ENCODE results near the gene STAB1. TPM values are rescaled to one million over a fixed set of nuclear protein-coding genes. Genes with fewer than 3 reads are reported as not detected.
A peak's percentile ranks its signal among the peaks of the same experiment; 100 is the strongest.

STAB1 gene
- total and polyA plus RNA-seq, 2 of the 13 experiments (the other 11 are each of a cell fraction or from before 2014, with no cell fraction given): 0.09 to 0.34 TPM

- TF ChIP-seq UBTF (CRISPR knock-in tag; IDR thresholded peaks at IDR 0.05) (no peak; the same call in 1 of the 2 replicates), HDAC2 (CRISPR knock-in tag; IDR thresholded peaks at IDR 0.05) (0 out of 2 replicates have a peak, but pooled peaks have one; percentile 59), CENPT (CRISPR knock-in tag; IDR thresholded peaks at IDR 0.05; ENCODE audit: low read depth) (no peak), PRPF4 (IDR thresholded peaks at IDR 0.05; ENCODE audit: low read depth, low read length, poor library complexity, severe bottlenecking) (no peak), ZFP1 (CRISPR knock-in tag; IDR thresholded peaks at IDR 0.05) (no peak), ARID3A (IDR thresholded peaks at IDR 0.05; ENCODE audit: low read depth, low read length) (no peak), FOSL1 (CRISPR knock-in tag; IDR thresholded peaks at IDR 0.05; ENCODE audit: borderline replicate concordance) (no peak), RXRB (CRISPR knock-in tag; IDR thresholded peaks at IDR 0.05; ENCODE audit: borderline replicate concordance) (peak; percentile 46; the same call in 1 of the 2 replicates), ZNF547 (CRISPR knock-in tag; IDR thresholded peaks at IDR 0.05) (peak; percentile 64; the same call in 1 of the 2 replicates), FOSL2 (CRISPR knock-in tag; IDR thresholded peaks at IDR 0.05) (peak; percentile 34), ZNF768 (CRISPR knock-in tag; IDR thresholded peaks at IDR 0.05) (no peak; the same call in 1 of the 2 replicates), ZNF749 (CRISPR knock-in tag; IDR thresholded peaks at IDR 0.05; ENCODE audit: borderline replicate concordance) (no peak), ZNF225 (CRISPR knock-in tag; IDR thresholded peaks at IDR 0.05) (peak; percentile 63; the same call in 1 of the 2 replicates), SKI (IDR thresholded peaks at IDR 0.05; ENCODE audit: partially characterized antibody) (no peak), ZSCAN20 (CRISPR knock-in tag; IDR thresholded peaks at IDR 0.05; ENCODE audit: borderline replicate concordance) (no peak), ZNF451 (CRISPR knock-in tag; IDR thresholded peaks at IDR 0.05) (no peak; the same call in 1 of the 2 replicates), ZNF83 (CRISPR knock-in tag; IDR thresholded peaks at IDR 0.05; ENCODE audit: borderline replicate concordance) (no peak), ZNF263 (CRISPR knock-in tag; IDR thresholded peaks at IDR 0.05) (no peak), ZNF776 (CRISPR knock-in tag; IDR thresholded peaks at IDR 0.05) (0 out of 2 replicates have a peak, but pooled peaks have one; percentile 19), ZNF446 (CRISPR knock-in tag; IDR thresholded peaks at IDR 0.05) (no peak), SIX4 (CRISPR knock-in tag; IDR thresholded peaks at IDR 0.05) (no peak), MXD1 (CRISPR knock-in tag; IDR thresholded peaks at IDR 0.05) (peak; percentile 68), GABPB1 (CRISPR knock-in tag; IDR thresholded peaks at IDR 0.05) (peak; percentile 82), ARNTL (CRISPR knock-in tag; IDR thresholded peaks at IDR 0.05) (peak; percentile 84), ZNF766 (CRISPR knock-in tag; IDR thresholded peaks at IDR 0.05; ENCODE audit: borderline replicate concordance) (no peak), ZNF816 (CRISPR knock-in tag; IDR thresholded peaks at IDR 0.05; ENCODE audit: borderline replicate concordance) (no peak), SNAI1 (CRISPR knock-in tag; IDR thresholded peaks at IDR 0.05; ENCODE audit: borderline replicate concordance) (no peak; the same call in 1 of the 2 replicates)
These were observed 39.6 kb upstream of the STAB1 start, which contains the start of gene NISCH (continued) for GRCh38 chr3:52455283-52456168.

Measured in HepG2 (cell line).